Liver (tissue), 9 donors: ENCODE measurements around the gene GRIN3B. TPM values are rescaled to one million over a fixed set of nuclear protein-coding genes. Genes with fewer than 3 reads are reported as not detected.
"Not testable (repeated sequence)": the region's sequence is repeated elsewhere in the genome, so short reads cannot be mapped to it uniquely, and the experiment has no call there.

Source experiments
- DNase-seq: peaks from one replicate; pipeline ENCODE4 v3.0.0-alpha.2; 2017; ENCODE audit warnings: low spot score
- H3K27ac ChIP-seq, 2 donors: one replicate each; pipeline ENCODE4 v1.7.0; 2013; ENCODE audit warnings: inconsistent platforms in 2 of 2, low read length in 2 of 2, control low read depth in 1 of 2, low read depth in 1 of 2, mild to moderate bottlenecking in 1 of 2
- H3K27me3 ChIP-seq, 4 donors: one replicate each; pipeline versions ENCODE4 v1.6.1 to v1.7.0; 2013; ENCODE audit warnings: low read length in 3 of 4, inconsistent platforms in 1 of 4, mild to moderate bottlenecking in 1 of 4, moderate library complexity in 1 of 4; ENCODE audit not compliant: control insufficient read depth in 4 of 4, insufficient read depth in 4 of 4
- H3K36me3 ChIP-seq, 4 donors: one replicate each; pipeline versions ENCODE4 v1.6.1 to v1.7.0; 2013; ENCODE audit warnings: low read length in 3 of 4, mild to moderate bottlenecking in 3 of 4, low read depth in 1 of 4, moderate library complexity in 1 of 4; ENCODE audit not compliant: control insufficient read depth in 4 of 4, insufficient read depth in 3 of 4
- H3K4me1 ChIP-seq, 4 donors: one replicate each; pipeline versions ENCODE4 v1.6.1 to v1.7.0; 2013; ENCODE audit warnings: low read length in 3 of 4, mild to moderate bottlenecking in 3 of 4, moderate library complexity in 1 of 4; ENCODE audit not compliant: control insufficient read depth in 4 of 4, insufficient read depth in 4 of 4
- H3K4me3 ChIP-seq, 3 donors: one replicate each; pipeline versions ENCODE4 v1.6.1 to v1.7.0; 2013; ENCODE audit warnings: low read length in 3 of 3, control low read depth in 1 of 3, low read depth in 1 of 3, mild to moderate bottlenecking in 1 of 3
- H3K9ac ChIP-seq, 2 donors: one replicate each; pipeline ENCODE4 v1.7.0; 2013; ENCODE audit warnings: low read length in 2 of 2, mild to moderate bottlenecking in 2 of 2, moderate library complexity in 2 of 2, control low read depth in 1 of 2, low read depth in 1 of 2
- H3K9me3 ChIP-seq, 4 donors: one replicate each; pipeline versions ENCODE4 v1.6.1 to v1.7.0; 2013; ENCODE audit warnings: low read length in 3 of 4; ENCODE audit not compliant: control insufficient read depth in 4 of 4
- ATF3 ChIP-seq: IDR thresholded peaks from 2 replicates; pipeline ENCODE4 v1.6.1; 2016; ENCODE audit warnings: antibody characterized with exemption
- CTCF ChIP-seq: fragments of 150-350 bp; IDR thresholded peaks from 2 replicates; pipeline ENCODE4 v1.5.1; 2017; ENCODE audit warnings: improper control_type of control experiment, low read depth, low read length; ENCODE audit not compliant: missing input control
- EGR1 ChIP-seq, 2 donors: IDR thresholded peaks; 2 replicates each; pipeline ENCODE4 v1.6.1; 2016 to 2018; ENCODE audit warnings: antibody characterized with exemption in 2 of 2, low read depth in 2 of 2
- FOXA1 ChIP-seq: IDR thresholded peaks from 2 replicates; pipeline ENCODE4 v1.6.1; 2016; ENCODE audit warnings: antibody characterized with exemption
- GABPA ChIP-seq, 2 donors: IDR thresholded peaks in 1 of 2; conservative IDR thresholded peaks in 1 of 2; 2 replicates each; pipeline ENCODE4 v1.6.1; 2016; ENCODE audit warnings: antibody characterized with exemption in 2 of 2, mild to moderate bottlenecking in 1 of 2, moderate library complexity in 1 of 2
- HNF4A ChIP-seq, 2 donors: conservative IDR thresholded peaks; 2 replicates each; pipeline ENCODE4 v1.6.1; 2016; ENCODE audit warnings: antibody characterized with exemption in 2 of 2, mild to moderate bottlenecking in 2 of 2
- HNF4G ChIP-seq: IDR thresholded peaks from 2 replicates; pipeline ENCODE4 v1.6.1; 2016; ENCODE audit warnings: antibody characterized with exemption
- JUND ChIP-seq, 2 donors: IDR thresholded peaks; 2 replicates each; pipeline ENCODE4 v1.6.1; 2016; ENCODE audit warnings: antibody characterized with exemption in 2 of 2
- MAX ChIP-seq: IDR thresholded peaks from 2 replicates; pipeline ENCODE4 v1.6.1; 2016; ENCODE audit warnings: antibody characterized with exemption
- NR2F2 ChIP-seq: IDR thresholded peaks from 2 replicates; pipeline ENCODE4 v1.6.1; 2016; ENCODE audit warnings: antibody characterized with exemption
- RAD21 ChIP-seq, 2 donors: IDR thresholded peaks; 2 replicates each; pipeline ENCODE4 v1.6.1; 2016; ENCODE audit warnings: antibody characterized with exemption in 2 of 2, mild to moderate bottlenecking in 2 of 2
- REST ChIP-seq: IDR thresholded peaks from 2 replicates; pipeline ENCODE4 v1.6.1; 2016; ENCODE audit warnings: antibody characterized with exemption, mild to moderate bottlenecking
- RXRA ChIP-seq, 2 donors: IDR thresholded peaks; 2 replicates each; pipeline ENCODE4 v1.6.1; 2017 to 2018; ENCODE audit warnings: antibody characterized with exemption in 2 of 2, mild to moderate bottlenecking in 1 of 2
- SP1 ChIP-seq: IDR thresholded peaks from 2 replicates; pipeline ENCODE4 v1.6.1; 2018; ENCODE audit warnings: antibody characterized with exemption, mild to moderate bottlenecking
- TAF1 ChIP-seq: conservative IDR thresholded peaks from 2 replicates; pipeline ENCODE4 v1.6.1; 2016; ENCODE audit warnings: antibody characterized with exemption, mild to moderate bottlenecking
- YY1 ChIP-seq: IDR thresholded peaks from 2 replicates; pipeline ENCODE4 v1.6.1; 2016; ENCODE audit warnings: antibody characterized with exemption, mild to moderate bottlenecking
- ZBTB33 ChIP-seq: IDR thresholded peaks from 2 replicates; pipeline ENCODE4 v1.6.1; 2016; ENCODE audit warnings: antibody characterized with exemption
- WGBS: extraction: QIAGEN DNeasy Blood & Tissue Kit; methylation state at CpG from one replicate; pipeline ENCODE4 v1.1.7; 2013; 5-methylcytosine and 5-hydroxymethylcytosine counted together
- polyA plus RNA-seq, 2 donors: library from polyadenylated mRNA; stranded (reverse) in 1 of 2; unstranded in 1 of 2; fragments of 200-250 nt in 1 of 2; fragments of >200 nt in 1 of 2; fragmentation: Nextera tagmentation in 1 of 2; extraction: Ambion mirVana in 1 of 2; gene quantifications; one replicate each; pipeline versions ENCODE4 v1.2.1 to v1.2.3, GENCODE V29; 2013 to 2015
- total RNA-seq, 2 donors: library from RNA; depleted of rRNA; stranded (reverse); fragments of >200 nt; gene quantifications; one replicate each; pipeline ENCODE4 v1.2.3, GENCODE V29; 2014
- donor health status: healthy.
- donor health status: healthy.
- donor health status: healthy.
- donor health status: healthy.
- donor health status: healthy.

GRIN3B gene
- total and polyA plus RNA-seq, 4 donors = 0.05 TPM; not detected in 3

GRCh38 chr19:955803-956765 lies 44.1 kb upstream of the GRIN3B start:
- Histone ChIP-seq H3K9me3 (no peaks in the 10 kb centered on the region), H3K27ac (no peak overlapping the region), H3K36me3 (peaks cover 0 to 2% (median 0%) of the 10 kb centered on the region in 4 donors), H3K27me3 (no peaks in the 10 kb centered on the region), H3K4me1 (peaks cover 3 to 7% (median 4%) of the 10 kb centered on the region in 4 donors), H3K9ac (no peak overlapping the region), H3K4me3 (no peak overlapping the region)
- WGBS = 85% methylated on average over 55 of the region's 55 CpGs
- no peak for TF ChIP-seq RAD21 (IDR thresholded peaks at IDR 0.05)
- TF ChIP-seq JUND (IDR thresholded peaks at IDR 0.05) = no peak
- no peak for TF ChIP-seq ATF3
- DNase-seq = no peak

- Histone ChIP-seq H3K27me3 (no peaks in the 10 kb centered on the region), H3K27ac (no peak overlapping the region), H3K9me3 (no peaks in the 10 kb centered on the region), H3K4me1 (peaks cover 3 to 7% (median 4%) of the 10 kb centered on the region in 4 donors), H3K4me3 (no peak overlapping the region), H3K36me3 (peaks cover 0 to 2% (median under 1%) of the 10 kb centered on the region in 4 donors), H3K9ac (no peak overlapping the region)
- TF ChIP-seq RAD21 (IDR thresholded peaks at IDR 0.05) (no peak), FOXA1 (no peak), JUND (IDR thresholded peaks at IDR 0.05) (no peak), CTCF (no peak), EGR1 (IDR thresholded peaks at IDR 0.05; ENCODE audit: low read depth in 2 of 2) (no peak), ZBTB33 (no peak), RXRA (IDR thresholded peaks at IDR 0.05) (no peak), YY1 (no peak), REST (no peak), GABPA (IDR thresholded peaks at IDR 0.05 in 1 of 2, conservative IDR thresholded peaks at IDR 0.05 in 1 of 2) (no peak), MAX (no peak), ATF3 (no peak), HNF4A (conservative IDR thresholded peaks at IDR 0.05) (no peak), HNF4G (no peak), SP1 (no peak), NR2F2 (no peak), TAF1 (no peak)
- WGBS = 71% methylated on average over 27 of the region's 27 CpGs
- DNase-seq = no peak
Measured at GRCh38 chr19:956766-957440, 43.3 kb upstream of the GRIN3B start.

- H3K27me3 ChIP-seq, H3K36me3 ChIP-seq, H3K4me1 ChIP-seq, H3K9me3 ChIP-seq, DNase-seq, H3K9ac ChIP-seq, H3K4me3 ChIP-seq, H3K27ac ChIP-seq: not testable (repeated sequence)
- 96% methylated on average over 9 of the region's 9 CpGs for WGBS
Measured at GRCh38 chr19:957578-957977, 42.6 kb upstream of the GRIN3B start.
